IPS-18c (cell line): ENCODE results near the gene ZBTB7A.

Experiments used
- H3K4me3 ChIP-seq: 2 replicates; pipeline ENCODE4 v1.7.0; 2013; ENCODE audit warnings: low read depth, mild to moderate bottlenecking, low read length, moderate library complexity; ENCODE audit not compliant: insufficient read depth
- H3K9me3 ChIP-seq: one replicate; pipeline ENCODE4 v1.6.1; 2013; ENCODE audit warnings: mild to moderate bottlenecking, low read length, moderate library complexity; ENCODE audit not compliant: control insufficient read depth, insufficient read depth

ZBTB7A gene

GRCh38 chr19:4046946-4047683 lies 19.6 kb downstream of the ZBTB7A start:
- no peak overlapping the region for H3K4me3 ChIP-seq
- no peaks in the 10 kb centered on the region for H3K9me3 ChIP-seq

GRCh38 chr19:4046362-4046691 lies 20.4 kb downstream of the ZBTB7A start:
- Histone ChIP-seq H3K4me3 (no peak overlapping the region), H3K9me3 (no peaks in the 10 kb centered on the region)

- H3K4me3 ChIP-seq = no peak overlapping the region
- no peaks in the 10 kb centered on the region for H3K9me3 ChIP-seq
Measured at GRCh38 chr19:4045597-4046361, 20.9 kb downstream of the ZBTB7A start.

- H3K9me3 ChIP-seq = no peaks in the 10 kb centered on the region
- no peak overlapping the region for H3K4me3 ChIP-seq
Measured at GRCh38 chr19:4044990-4045465, 21.7 kb downstream of the ZBTB7A start.

GRCh38 chr19:4043966-4044715 lies 22.6 kb downstream of the ZBTB7A start:
- H3K9me3 ChIP-seq = no peaks in the 10 kb centered on the region

GRCh38 chr19:4043401-4043800 lies 23.3 kb downstream of the ZBTB7A start:
- H3K4me3 ChIP-seq = no peak overlapping the region
- H3K9me3 ChIP-seq = no peaks in the 10 kb centered on the region

More at GRCh38 chr19:4043966-4044715, 22.6 kb downstream of the ZBTB7A start:
- H3K4me3 ChIP-seq = no peak overlapping the region

GRCh38 chr19:4042731-4043082 lies 24.0 kb downstream of the ZBTB7A start:
- H3K4me3 ChIP-seq = no peak overlapping the region

GRCh38 chr19:4042064-4042730 lies 24.5 kb downstream of the ZBTB7A start:
- Histone ChIP-seq H3K4me3 (no peak overlapping the region), H3K9me3 (no peaks in the 10 kb centered on the region)

More at GRCh38 chr19:4042731-4043082, 24.0 kb downstream of the ZBTB7A start:
- H3K9me3 ChIP-seq = no peaks in the 10 kb centered on the region

- Histone ChIP-seq H3K9me3 (peaks cover 3% of the 10 kb centered on the region), H3K4me3 (no peak overlapping the region)
Measured at GRCh38 chr19:4038661-4039423, 27.9 kb downstream of the ZBTB7A start.

GRCh38 chr19:4038057-4038456 lies 28.6 kb downstream of the ZBTB7A start:
- H3K4me3 ChIP-seq = no peak overlapping the region

GRCh38 chr19:4037301-4037949 lies 29.3 kb downstream of the ZBTB7A start:
- Histone ChIP-seq H3K9me3 (peaks cover 3% of the 10 kb centered on the region), H3K4me3 (no peak overlapping the region)

More at GRCh38 chr19:4038057-4038456, 28.6 kb downstream of the ZBTB7A start:
- peaks cover 3% of the 10 kb centered on the region for H3K9me3 ChIP-seq

GRCh38 chr19:4036576-4037300 lies 30.0 kb downstream of the ZBTB7A start:
- Histone ChIP-seq H3K9me3 (peaks cover 3% of the 10 kb centered on the region), H3K4me3 (no peak overlapping the region)

- peaks cover 3% of the 10 kb centered on the region for H3K9me3 ChIP-seq
- H3K4me3 ChIP-seq = no peak overlapping the region
Measured at GRCh38 chr19:4035582-4035981, 31.1 kb downstream of the ZBTB7A start.

GRCh38 chr19:4035018-4035566 lies 31.6 kb downstream of the ZBTB7A start:
- H3K4me3 ChIP-seq = no peak overlapping the region

More at GRCh38 chr19:4035018-4035566, 31.6 kb downstream of the ZBTB7A start:
- H3K9me3 ChIP-seq = peaks cover 3% of the 10 kb centered on the region
